Amniotic epithelial cell (primary cell): Measurements from ENCODE around the gene DSG2.

Experiments
- DNase-seq: peaks from one replicate; pipeline ENCODE4 v3.0.0-alpha.2; 2010; ENCODE audit warnings: low read depth

Gene DSG2

DNA sequence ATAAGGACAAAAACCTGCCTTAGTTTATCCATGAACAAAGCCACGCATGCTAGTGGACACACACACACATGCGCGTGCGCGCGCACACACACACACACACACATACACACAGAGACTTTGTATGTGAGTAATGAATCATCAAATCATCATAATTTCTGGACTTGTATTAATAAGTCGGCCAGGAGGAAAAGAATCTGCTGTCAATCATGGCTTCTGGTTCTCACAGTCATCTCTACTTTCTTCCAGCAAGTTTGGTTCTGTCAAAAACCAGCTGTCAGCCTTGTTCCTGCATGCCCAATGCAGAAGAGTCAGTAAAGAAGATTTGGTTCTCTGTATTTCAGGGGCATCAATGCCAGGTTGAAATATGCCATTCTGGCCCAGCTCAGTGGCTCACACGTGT lies 92.6 kb downstream of the DSG2 start:
- no peak for DNase-seq

DNA sequence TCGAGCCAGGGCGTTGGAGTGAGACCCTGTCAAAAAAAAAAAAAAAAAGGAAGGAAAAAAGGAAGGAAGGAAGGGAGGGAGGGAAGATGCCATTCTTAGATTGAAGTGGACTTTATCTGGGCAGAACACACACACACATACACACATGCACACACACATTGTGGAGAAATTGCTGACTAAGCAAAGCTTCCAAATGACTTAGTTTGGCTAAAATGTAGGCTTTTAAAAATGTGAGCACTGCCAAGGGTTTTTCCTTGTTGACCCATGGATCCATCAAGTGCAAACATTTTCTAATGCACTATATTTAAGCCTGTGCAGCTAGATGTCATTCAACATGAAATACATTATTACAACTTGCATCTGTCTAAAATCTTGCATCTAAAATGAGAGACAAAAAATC lies 93.1 kb downstream of the DSG2 start:
- no peak for DNase-seq

DNA sequence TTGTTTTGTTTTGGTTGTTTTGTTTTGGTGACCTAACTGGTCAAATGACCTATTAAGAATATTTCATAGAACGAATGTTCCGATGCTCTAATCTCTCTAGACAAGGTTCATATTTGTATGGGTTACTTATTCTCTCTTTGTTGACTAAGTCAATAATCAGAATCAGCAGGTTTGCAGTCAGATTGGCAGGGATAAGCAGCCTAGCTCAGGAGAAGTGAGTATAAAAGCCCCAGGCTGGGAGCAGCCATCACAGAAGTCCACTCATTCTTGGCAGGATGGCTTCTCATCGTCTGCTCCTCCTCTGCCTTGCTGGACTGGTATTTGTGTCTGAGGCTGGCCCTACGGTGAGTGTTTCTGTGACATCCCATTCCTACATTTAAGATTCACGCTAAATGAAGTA lies 93.7 kb downstream of the DSG2 start, which contains the start of gene TTR:
Gene TTR (plus strand): TSS at position 250 of the 400 bp plus-strand sequence. CDS start 26 bp downstream, at position 276.
- no peak for DNase-seq

DNA sequence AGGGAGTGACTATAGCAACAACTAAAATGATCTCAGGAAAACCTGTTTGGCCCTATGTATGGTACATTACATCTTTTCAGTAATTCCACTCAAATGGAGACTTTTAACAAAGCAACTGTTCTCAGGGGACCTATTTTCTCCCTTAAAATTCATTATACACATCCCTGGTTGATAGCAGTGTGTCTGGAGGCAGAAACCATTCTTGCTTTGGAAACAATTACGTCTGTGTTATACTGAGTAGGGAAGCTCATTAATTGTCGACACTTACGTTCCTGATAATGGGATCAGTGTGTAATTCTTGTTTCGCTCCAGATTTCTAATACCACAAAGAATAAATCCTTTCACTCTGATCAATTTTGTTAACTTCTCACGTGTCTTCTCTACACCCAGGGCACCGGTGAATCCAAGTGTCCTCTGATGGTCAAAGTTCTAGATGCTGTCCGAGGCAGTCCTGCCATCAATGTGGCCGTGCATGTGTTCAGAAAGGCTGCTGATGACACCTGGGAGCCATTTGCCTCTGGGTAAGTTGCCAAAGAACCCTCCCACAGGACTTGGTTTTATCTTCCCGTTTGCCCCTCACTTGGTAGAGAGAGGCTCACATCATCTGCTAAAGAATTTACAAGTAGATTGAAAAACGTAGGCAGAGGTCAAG lies 94.7 kb downstream of the DSG2 start:
- no peak for DNase-seq

DNA sequence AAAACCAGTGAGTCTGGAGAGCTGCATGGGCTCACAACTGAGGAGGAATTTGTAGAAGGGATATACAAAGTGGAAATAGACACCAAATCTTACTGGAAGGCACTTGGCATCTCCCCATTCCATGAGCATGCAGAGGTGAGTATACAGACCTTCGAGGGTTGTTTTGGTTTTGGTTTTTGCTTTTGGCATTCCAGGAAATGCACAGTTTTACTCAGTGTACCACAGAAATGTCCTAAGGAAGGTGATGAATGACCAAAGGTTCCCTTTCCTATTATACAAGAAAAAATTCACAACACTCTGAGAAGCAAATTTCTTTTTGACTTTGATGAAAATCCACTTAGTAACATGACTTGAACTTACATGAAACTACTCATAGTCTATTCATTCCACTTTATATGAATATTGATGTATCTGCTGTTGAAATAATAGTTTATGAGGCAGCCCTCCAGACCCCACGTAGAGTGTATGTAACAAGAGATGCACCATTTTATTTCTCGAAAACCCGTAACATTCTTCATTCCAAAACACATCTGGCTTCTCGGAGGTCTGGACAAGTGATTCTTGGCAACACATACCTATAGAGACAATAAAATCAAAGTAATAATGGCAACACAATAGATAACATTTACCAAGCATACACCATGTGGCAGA lies 97.3 kb downstream of the DSG2 start:
- no peak for DNase-seq

DNA sequence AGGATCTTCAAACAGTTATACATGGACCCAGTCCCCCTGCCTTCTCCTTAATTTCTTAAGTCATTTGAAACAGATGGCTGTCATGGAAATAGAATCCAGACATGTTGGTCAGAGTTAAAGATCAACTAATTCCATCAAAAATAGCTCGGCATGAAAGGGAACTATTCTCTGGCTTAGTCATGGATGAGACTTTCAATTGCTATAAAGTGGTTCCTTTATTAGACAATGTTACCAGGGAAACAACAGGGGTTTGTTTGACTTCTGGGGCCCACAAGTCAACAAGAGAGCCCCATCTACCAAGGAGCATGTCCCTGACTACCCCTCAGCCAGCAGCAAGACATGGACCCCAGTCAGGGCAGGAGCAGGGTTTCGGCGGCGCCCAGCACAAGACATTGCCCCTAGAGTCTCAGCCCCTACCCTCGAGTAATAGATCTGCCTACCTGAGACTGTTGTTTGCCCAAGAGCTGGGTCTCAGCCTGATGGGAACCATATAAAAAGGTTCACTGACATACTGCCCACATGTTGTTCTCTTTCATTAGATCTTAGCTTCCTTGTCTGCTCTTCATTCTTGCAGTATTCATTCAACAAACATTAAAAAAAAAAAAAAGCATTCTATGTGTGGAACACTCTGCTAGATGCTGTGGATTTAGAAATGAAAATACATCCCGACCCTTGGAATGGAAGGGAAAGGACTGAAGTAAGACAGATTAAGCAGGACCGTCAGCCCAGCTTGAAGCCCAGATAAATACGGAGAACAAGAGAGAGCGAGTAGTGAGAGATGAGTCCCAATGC lies 98.3 kb downstream of the DSG2 start:
- DNase-seq: peak; percentile 7

DNA sequence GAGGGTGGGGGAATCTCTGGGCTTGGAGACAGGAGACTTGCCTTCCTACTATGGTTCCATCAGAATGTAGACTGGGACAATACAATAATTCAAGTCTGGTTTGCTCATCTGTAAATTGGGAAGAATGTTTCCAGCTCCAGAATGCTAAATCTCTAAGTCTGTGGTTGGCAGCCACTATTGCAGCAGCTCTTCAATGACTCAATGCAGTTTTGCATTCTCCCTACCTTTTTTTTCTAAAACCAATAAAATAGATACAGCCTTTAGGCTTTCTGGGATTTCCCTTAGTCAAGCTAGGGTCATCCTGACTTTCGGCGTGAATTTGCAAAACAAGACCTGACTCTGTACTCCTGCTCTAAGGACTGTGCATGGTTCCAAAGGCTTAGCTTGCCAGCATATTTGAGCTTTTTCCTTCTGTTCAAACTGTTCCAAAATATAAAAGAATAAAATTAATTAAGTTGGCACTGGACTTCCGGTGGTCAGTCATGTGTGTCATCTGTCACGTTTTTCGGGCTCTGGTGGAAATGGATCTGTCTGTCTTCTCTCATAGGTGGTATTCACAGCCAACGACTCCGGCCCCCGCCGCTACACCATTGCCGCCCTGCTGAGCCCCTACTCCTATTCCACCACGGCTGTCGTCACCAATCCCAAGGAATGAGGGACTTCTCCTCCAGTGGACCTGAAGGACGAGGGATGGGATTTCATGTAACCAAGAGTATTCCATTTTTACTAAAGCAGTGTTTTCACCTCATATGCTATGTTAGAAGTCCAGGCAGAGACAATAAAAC lies 100.2 kb downstream of the DSG2 start:
- DNase-seq: peak; percentile 31
